ENCODE data around the gene SPEM1. TPM values are rescaled to one million over a fixed set of nuclear protein-coding genes. Genes with fewer than 3 reads are reported as not detected.

SPEM1 gene
- total and polyA plus RNA-seq, 4 donors = not detected

DNA sequence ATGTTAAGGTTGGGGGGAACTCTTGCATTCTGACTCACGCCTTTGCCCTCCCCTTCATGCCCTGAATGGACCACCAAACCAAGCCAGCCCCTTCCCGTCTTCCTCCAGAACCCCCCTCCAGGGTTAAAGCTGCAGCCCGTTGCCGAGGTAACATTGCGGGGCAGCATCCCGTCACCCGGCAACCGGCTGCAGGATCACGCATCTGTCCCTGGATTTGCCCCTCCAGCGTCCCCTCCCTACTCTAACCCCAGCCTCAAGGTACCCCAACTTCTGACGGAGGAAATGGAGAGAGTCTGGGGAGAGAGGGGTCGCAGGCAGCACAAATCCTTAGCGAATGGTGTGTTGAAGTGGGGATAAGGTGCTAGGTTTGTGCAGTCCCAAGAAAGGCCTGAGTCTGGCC lies 13.0 kb upstream of the SPEM1 start:
- Histone ChIP-seq H3K4me3 (ENCODE audit: low read depth in 1 of 3, low read length in 3 of 3) (no peak overlapping the region), H3K27me3 (ENCODE audit: control insufficient read depth in 4 of 4, insufficient read depth in 4 of 4, low read length in 3 of 4) (no peaks in the 10 kb centered on the region), H3K36me3 (ENCODE audit: control insufficient read depth in 4 of 4, insufficient read depth in 3 of 4, low read depth in 1 of 4, low read length in 3 of 4) (no peaks in the 10 kb centered on the region), H3K9ac (ENCODE audit: low read depth in 1 of 2, low read length in 2 of 2) (no peak overlapping the region), H3K27ac (ENCODE audit: low read depth in 1 of 2, low read length in 2 of 2) (no peak overlapping the region), H3K4me1 (ENCODE audit: control insufficient read depth in 4 of 4, insufficient read depth in 4 of 4, low read length in 3 of 4) (peaks cover 4 to 8% (median 7%) of the 10 kb centered on the region in 4 donors), H3K9me3 (ENCODE audit: control insufficient read depth in 4 of 4, low read length in 3 of 4) (no peaks in the 10 kb centered on the region)
- TF ChIP-seq EGR1 (IDR thresholded peaks at IDR 0.05; ENCODE audit: low read depth in 2 of 2) (no peak), FOXA2 (IDR thresholded peaks at IDR 0.05) (no peak), SP1 (IDR thresholded peaks at IDR 0.05) (no peak), REST (IDR thresholded peaks at IDR 0.05) (no peak), NR2F2 (IDR thresholded peaks at IDR 0.05) (no peak), GABPA (IDR thresholded peaks at IDR 0.05 in 1 of 2, conservative IDR thresholded peaks at IDR 0.05 in 1 of 2) (no peak), TAF1 (conservative IDR thresholded peaks at IDR 0.05) (no peak), FOXA1 (IDR thresholded peaks at IDR 0.05) (no peak), HNF4A (conservative IDR thresholded peaks at IDR 0.05) (no peak), YY1 (IDR thresholded peaks at IDR 0.05) (no peak), HNF4G (IDR thresholded peaks at IDR 0.05) (no peak), JUND (IDR thresholded peaks at IDR 0.05) (no peak), RAD21 (IDR thresholded peaks at IDR 0.05) (no peak), RXRA (IDR thresholded peaks at IDR 0.05) (no peak)
- TF ChIP-seq, protein P1, sequence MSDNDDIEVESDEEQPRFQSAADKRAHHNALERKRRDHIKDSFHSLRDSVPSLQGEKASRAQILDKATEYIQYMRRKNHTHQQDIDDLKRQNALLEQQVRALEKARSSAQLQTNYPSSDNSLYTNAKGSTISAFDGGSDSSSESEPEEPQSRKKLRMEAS (IDR thresholded peaks at IDR 0.05) = no peak
- TF ChIP-seq, protein P2, sequence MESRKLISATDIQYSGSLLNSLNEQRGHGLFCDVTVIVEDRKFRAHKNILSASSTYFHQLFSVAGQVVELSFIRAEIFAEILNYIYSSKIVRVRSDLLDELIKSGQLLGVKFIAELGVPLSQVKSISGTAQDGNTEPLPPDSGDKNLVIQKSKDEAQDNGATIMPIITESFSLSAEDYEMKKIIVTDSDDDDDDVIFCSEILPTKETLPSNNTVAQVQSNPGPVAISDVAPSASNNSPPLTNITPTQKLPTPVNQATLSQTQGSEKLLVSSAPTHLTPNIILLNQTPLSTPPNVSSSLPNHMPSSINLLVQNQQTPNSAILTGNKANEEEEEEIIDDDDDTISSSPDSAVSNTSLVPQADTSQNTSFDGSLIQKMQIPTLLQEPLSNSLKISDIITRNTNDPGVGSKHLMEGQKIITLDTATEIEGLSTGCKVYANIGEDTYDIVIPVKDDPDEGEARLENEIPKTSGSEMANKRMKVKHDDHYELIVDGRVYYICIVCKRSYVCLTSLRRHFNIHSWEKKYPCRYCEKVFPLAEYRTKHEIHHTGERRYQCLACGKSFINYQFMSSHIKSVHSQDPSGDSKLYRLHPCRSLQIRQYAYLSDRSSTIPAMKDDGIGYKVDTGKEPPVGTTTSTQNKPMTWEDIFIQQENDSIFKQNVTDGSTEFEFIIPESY (IDR thresholded peaks at IDR 0.05) = no peak
- TF ChIP-seq, protein P3, sequence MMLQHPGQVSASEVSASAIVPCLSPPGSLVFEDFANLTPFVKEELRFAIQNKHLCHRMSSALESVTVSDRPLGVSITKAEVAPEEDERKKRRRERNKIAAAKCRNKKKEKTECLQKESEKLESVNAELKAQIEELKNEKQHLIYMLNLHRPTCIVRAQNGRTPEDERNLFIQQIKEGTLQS (IDR thresholded peaks at IDR 0.05) = no peak
- no peak for DNase-seq (ENCODE audit: low spot score)
- 84% methylated on average over 13 of the region's 13 CpGs for WGBS

- Histone ChIP-seq H3K9me3 (ENCODE audit: control insufficient read depth in 4 of 4, low read length in 3 of 4) (no peaks in the 10 kb centered on the region), H3K9ac (ENCODE audit: low read depth in 1 of 2, low read length in 2 of 2) (no peak within 1 kb of the TSS), H3K27me3 (ENCODE audit: control insufficient read depth in 4 of 4, insufficient read depth in 4 of 4, low read length in 3 of 4) (no peaks in the 10 kb centered on the region), H3K4me3 (ENCODE audit: low read depth in 1 of 3, low read length in 3 of 3) (no peak within 1 kb of the TSS), H3K27ac (ENCODE audit: low read depth in 1 of 2, low read length in 2 of 2) (no peak within 1 kb of the TSS), H3K4me1 (ENCODE audit: control insufficient read depth in 4 of 4, insufficient read depth in 4 of 4, low read length in 3 of 4) (peaks cover 4 to 7% (median 6%) of the 10 kb centered on the region in 4 donors), H3K36me3 (ENCODE audit: control insufficient read depth in 4 of 4, insufficient read depth in 3 of 4, low read depth in 1 of 4, low read length in 3 of 4) (no peaks in the 10 kb centered on the region)
- TF ChIP-seq HNF4A (conservative IDR thresholded peaks at IDR 0.05) (no peak), SP1 (IDR thresholded peaks at IDR 0.05) (no peak), EGR1 (IDR thresholded peaks at IDR 0.05; ENCODE audit: low read depth in 2 of 2) (no peak), TAF1 (conservative IDR thresholded peaks at IDR 0.05) (no peak), JUND (IDR thresholded peaks at IDR 0.05) (no peak), REST (IDR thresholded peaks at IDR 0.05) (no peak), GABPA (IDR thresholded peaks at IDR 0.05 in 1 of 2, conservative IDR thresholded peaks at IDR 0.05 in 1 of 2) (no peak), FOXA2 (IDR thresholded peaks at IDR 0.05) (no peak), HNF4G (IDR thresholded peaks at IDR 0.05) (no peak), FOXA1 (IDR thresholded peaks at IDR 0.05) (no peak), RAD21 (IDR thresholded peaks at IDR 0.05) (no peak), RXRA (IDR thresholded peaks at IDR 0.05) (no peak), NR2F2 (IDR thresholded peaks at IDR 0.05) (no peak), YY1 (IDR thresholded peaks at IDR 0.05) (no peak)
- TF ChIP-seq, protein P2 (IDR thresholded peaks at IDR 0.05) = no peak
- TF ChIP-seq, protein P1 (IDR thresholded peaks at IDR 0.05) = no peak
- TF ChIP-seq, protein P3 (IDR thresholded peaks at IDR 0.05) = no peak
- WGBS = 55% methylated on average over 11 of the region's 12 CpGs
- DNase-seq (ENCODE audit: low spot score) = no peak
These were observed 12.5 kb upstream of the SPEM1 start, which contains the start of gene NLGN2 for GRCh38 chr17:7407485-7408251. NLGN2 (plus strand) TSS chr17:7407845; CDS start chr17:7408256, 411 bp downstream.
